Thyroid gland (tissue), 4 donors: ENCODE results near the gene EYS. TPM values are rescaled to one million over a fixed set of nuclear protein-coding genes. Genes with fewer than 3 reads are reported as not detected.

Experiments used
- DNase-seq, 2 donors: peaks; one replicate each; pipeline ENCODE4 v3.0.0-alpha.2; 2019
- H3K27ac ChIP-seq, 3 donors: fragments of 200-600 bp; sonication (generic); 1 replicate in 2 of 3; 2 replicates in 1 of 3; pipeline ENCODE4 v1.5.1; 2016 to 2019; ENCODE audit warnings: mild to moderate bottlenecking in 1 of 3, moderate library complexity in 1 of 3
- H3K27me3 ChIP-seq: fragments of 200-600 bp; sonication (generic); one replicate; pipeline ENCODE4 v1.5.1; 2019
- H3K36me3 ChIP-seq, 2 donors: fragments of 200-600 bp; sonication (generic); one replicate each; pipeline ENCODE4 v1.5.1; 2016 to 2019
- H3K4me1 ChIP-seq, 2 donors: fragments of 200-600 bp; sonication (generic); one replicate each; pipeline ENCODE4 v1.5.1; 2017 to 2019
- H3K4me3 ChIP-seq, 3 donors: fragments of 200-600 bp; sonication (generic); replicated peaks in 1 of 3; 1 replicate in 2 of 3; 2 replicates in 1 of 3; pipeline ENCODE4 v1.5.1; 2016; ENCODE audit warnings: mild to moderate bottlenecking in 1 of 3
- H3K9me3 ChIP-seq: fragments of 200-600 bp; sonication (generic); one replicate; pipeline ENCODE4 v1.5.1; 2017
- POLR2A ChIP-seq, 2 donors: fragments of 450-650 bp; IDR thresholded peaks; one replicate each; pipeline ENCODE4 v1.6.1; 2017; ENCODE audit warnings: antibody characterized with exemption in 2 of 2, mild to moderate bottlenecking in 2 of 2, moderate library complexity in 1 of 2
- WGBS, 2 donors: methylation state at CpG; one replicate each; pipeline ENCODE4 v1.1.5; 2017; 5-methylcytosine and 5-hydroxymethylcytosine counted together
- intact Hi-C: fragments of 100-400 bp; cut with DNase I; formaldehyde crosslinking; loops from one replicate; pipeline ENCODE4 v1.15.1; 2023
- total RNA-seq, 4 donors: library from RNA; depleted of rRNA; stranded (reverse); fragments of >200 nt; gene quantifications; one replicate each; pipeline ENCODE4 v1.2.3, GENCODE V29; 2016
- TF ChIP-seq, protein P1 (sequence below), 6 experiments: fragments of 200-600 bp in 3 of 6; fragments of 450-650 bp in 3 of 6; sonication (generic) in 3 of 6; IDR thresholded peaks; one replicate each; pipeline ENCODE4 v1.5.1; 2016 to 2019; ENCODE audit warnings: antibody characterized with exemption in 6 of 6, mild to moderate bottlenecking in 2 of 6, inconsistent platforms in 1 of 6, moderate library complexity in 1 of 6

EYS gene
- total RNA-seq, 4 donors from 2014 or later = not detected

DNA sequence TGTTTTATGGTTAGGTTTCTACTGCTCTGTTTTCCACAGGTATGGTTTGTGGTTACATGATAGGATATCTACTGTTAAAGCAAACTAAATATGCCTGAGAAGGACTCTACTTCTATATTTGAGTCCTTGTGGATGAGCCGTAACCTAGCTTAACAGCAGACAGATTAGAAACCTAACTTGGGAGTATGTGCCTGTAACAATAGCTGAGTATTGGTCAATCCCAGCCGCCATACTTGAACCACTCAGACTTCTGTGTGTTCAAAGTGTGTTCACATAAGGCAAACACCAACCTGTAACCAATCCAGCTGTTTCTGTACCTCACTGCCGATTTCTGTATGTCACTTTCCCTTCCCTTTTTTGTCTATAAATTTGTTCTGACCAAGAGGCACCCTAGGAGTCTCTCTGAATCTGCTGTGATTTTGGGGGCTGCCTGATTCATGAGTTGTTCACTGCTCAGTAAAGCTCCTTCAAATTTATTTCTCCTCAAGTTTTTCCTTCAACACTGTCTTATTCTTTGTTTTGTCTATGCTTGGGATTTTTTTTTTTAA lies 2034.4 kb downstream of the EYS start:
- H3K4me3 ChIP-seq = no peak overlapping the region
- intact Hi-C loops = no loop called here
- H3K9me3 ChIP-seq = no peaks in the 10 kb centered on the region
- no peaks in the 10 kb centered on the region for H3K36me3 ChIP-seq
- H3K4me1 ChIP-seq = peaks cover 4 to 20% of the 10 kb centered on the region in 2 donors
- no peaks in the 10 kb centered on the region for H3K27me3 ChIP-seq
- TF ChIP-seq, protein P1, sequence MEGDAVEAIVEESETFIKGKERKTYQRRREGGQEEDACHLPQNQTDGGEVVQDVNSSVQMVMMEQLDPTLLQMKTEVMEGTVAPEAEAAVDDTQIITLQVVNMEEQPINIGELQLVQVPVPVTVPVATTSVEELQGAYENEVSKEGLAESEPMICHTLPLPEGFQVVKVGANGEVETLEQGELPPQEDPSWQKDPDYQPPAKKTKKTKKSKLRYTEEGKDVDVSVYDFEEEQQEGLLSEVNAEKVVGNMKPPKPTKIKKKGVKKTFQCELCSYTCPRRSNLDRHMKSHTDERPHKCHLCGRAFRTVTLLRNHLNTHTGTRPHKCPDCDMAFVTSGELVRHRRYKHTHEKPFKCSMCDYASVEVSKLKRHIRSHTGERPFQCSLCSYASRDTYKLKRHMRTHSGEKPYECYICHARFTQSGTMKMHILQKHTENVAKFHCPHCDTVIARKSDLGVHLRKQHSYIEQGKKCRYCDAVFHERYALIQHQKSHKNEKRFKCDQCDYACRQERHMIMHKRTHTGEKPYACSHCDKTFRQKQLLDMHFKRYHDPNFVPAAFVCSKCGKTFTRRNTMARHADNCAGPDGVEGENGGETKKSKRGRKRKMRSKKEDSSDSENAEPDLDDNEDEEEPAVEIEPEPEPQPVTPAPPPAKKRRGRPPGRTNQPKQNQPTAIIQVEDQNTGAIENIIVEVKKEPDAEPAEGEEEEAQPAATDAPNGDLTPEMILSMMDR (IDR thresholded peaks at IDR 0.05) = no peak
- TF ChIP-seq POLR2A (IDR thresholded peaks at IDR 0.05) = no peak
- 88 to 92% methylated on average over 3 of the region's 3 CpGs for WGBS, 2 donors
- H3K27ac ChIP-seq = no peak overlapping the region
- no peak for DNase-seq

DNA sequence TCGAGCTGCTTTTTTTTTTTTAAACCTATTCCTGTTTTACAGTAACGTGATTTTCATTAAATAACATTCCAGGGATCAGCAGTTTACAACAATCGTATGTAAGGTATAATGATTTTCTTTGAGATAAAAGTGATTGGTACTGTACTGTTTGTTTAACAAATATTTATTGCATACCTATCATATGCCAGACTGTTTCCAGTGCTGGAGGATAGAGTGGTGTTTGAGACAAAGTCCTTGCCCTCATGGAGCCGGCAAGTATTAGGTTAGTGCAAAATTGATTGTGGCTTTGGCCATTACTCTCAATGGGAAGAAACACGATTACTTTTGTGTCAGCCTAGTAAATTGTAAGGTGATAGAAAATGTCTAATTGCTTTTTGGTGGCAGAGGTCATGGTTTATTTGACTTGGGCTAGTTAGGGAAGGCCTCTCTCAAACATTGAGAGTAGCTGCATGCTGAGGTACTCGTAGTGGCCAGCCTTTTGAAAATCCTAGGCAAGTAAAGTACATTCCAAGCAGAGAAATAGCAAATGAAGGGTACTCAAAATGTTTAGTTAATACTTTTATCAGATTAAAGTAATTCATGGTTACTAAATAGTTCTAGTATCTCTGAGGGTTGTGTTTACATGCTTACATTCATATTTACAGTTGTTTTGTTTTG lies 2035.8 kb downstream of the EYS start:
- peaks cover 1 to 12% of the 10 kb centered on the region in 2 donors for H3K4me1 ChIP-seq
- no peak for TF ChIP-seq POLR2A (IDR thresholded peaks at IDR 0.05)
- TF ChIP-seq, protein P1 (IDR thresholded peaks at IDR 0.05) = no peak
- 73 to 86% methylated on average over 6 of the region's 6 CpGs for WGBS, 2 donors

More for the DNA sequence above, 2035.8 kb downstream of the EYS start:
- intact Hi-C loops = no loop called here
- H3K27ac ChIP-seq = no peak overlapping the region
- no peaks in the 10 kb centered on the region for H3K9me3 ChIP-seq
- no peaks in the 10 kb centered on the region for H3K27me3 ChIP-seq
- H3K4me3 ChIP-seq = no peak overlapping the region
- H3K36me3 ChIP-seq = no peaks in the 10 kb centered on the region
- no peak for DNase-seq
